Body of pancreas (tissue), 4 donors: ENCODE data around the gene MARCHF3.

Source experiments
- POLR2A ChIP-seq, 3 donors: fragments of 450-650 bp; IDR thresholded peaks; one replicate each; pipeline ENCODE4 v1.6.1; 2016; ENCODE audit warnings: antibody characterized with exemption in 3 of 3, mild to moderate bottlenecking in 2 of 3
- TF ChIP-seq, protein P1 (sequence below), 7 experiments: fragments of 450-650 bp in 4 of 7; fragments of 200-600 bp in 3 of 7; sonication (generic) in 3 of 7; IDR thresholded peaks; one replicate each; pipeline ENCODE4 v1.5.1; 2016 to 2019; ENCODE audit warnings: antibody characterized with exemption in 7 of 7

DNA sequence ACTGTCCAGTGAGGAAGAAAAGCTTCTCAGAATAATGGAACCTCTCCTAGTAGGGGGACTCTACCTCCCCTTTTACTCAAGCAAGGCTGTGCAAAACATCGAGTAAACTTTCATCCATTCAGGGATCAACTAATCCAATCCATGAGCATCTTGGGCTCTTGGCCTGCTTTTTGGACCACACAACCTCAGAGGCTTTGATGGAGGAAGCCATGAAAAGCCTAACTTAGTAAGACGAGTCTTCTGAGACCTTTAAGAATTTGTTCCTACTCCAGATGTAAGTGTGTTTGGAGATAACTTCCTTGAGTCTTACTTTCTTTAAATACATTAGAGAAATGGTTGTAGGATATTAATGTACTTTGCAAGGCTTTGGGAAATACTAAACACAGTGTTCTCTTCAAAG, 49.1 kb downstream of the MARCHF3 start:
- TF ChIP-seq, protein P1, sequence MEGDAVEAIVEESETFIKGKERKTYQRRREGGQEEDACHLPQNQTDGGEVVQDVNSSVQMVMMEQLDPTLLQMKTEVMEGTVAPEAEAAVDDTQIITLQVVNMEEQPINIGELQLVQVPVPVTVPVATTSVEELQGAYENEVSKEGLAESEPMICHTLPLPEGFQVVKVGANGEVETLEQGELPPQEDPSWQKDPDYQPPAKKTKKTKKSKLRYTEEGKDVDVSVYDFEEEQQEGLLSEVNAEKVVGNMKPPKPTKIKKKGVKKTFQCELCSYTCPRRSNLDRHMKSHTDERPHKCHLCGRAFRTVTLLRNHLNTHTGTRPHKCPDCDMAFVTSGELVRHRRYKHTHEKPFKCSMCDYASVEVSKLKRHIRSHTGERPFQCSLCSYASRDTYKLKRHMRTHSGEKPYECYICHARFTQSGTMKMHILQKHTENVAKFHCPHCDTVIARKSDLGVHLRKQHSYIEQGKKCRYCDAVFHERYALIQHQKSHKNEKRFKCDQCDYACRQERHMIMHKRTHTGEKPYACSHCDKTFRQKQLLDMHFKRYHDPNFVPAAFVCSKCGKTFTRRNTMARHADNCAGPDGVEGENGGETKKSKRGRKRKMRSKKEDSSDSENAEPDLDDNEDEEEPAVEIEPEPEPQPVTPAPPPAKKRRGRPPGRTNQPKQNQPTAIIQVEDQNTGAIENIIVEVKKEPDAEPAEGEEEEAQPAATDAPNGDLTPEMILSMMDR (IDR thresholded peaks at IDR 0.05) = no peak
- no peak for TF ChIP-seq POLR2A (IDR thresholded peaks at IDR 0.05)
